Heart left ventricle (tissue), 13 donors: ENCODE results near the gene CRY1.
"Not testable (repeated sequence)": the region's sequence is repeated elsewhere in the genome, so short reads cannot be mapped to it uniquely, and the experiment has no call there.

Source experiments
- CTCF ChIP-seq, 12 donors: fragments of 200-600 bp; sonication (generic) in 4 of 12; IDR thresholded peaks; one replicate each; pipeline versions ENCODE4 v1.5.0 to v1.8.0; 2018 to 2022; ENCODE audit warnings: antibody characterized with exemption in 12 of 12, mild to moderate bottlenecking in 5 of 12
- POLR2A ChIP-seq, 2 donors: fragments of 450-650 bp; IDR thresholded peaks; one replicate each; pipeline ENCODE4 v1.6.1; 2017; ENCODE audit warnings: antibody characterized with exemption in 2 of 2, mild to moderate bottlenecking in 2 of 2, moderate library complexity in 2 of 2
- donor health status: ischemic (EF 13 %, LVEDD 7.1; RV severe dilation, severe dysfunction).
- donor health status: DM: no; HTN: yes; CAD: no.
- donor health status: DM: no; HTN: no; CAD: no.
- donor health status: ischemic (EF 25% LVEDD 6.9; RV normal size, moderate dysfunction).
- donor health status: ischemic (EF 25% LVEDD 5.7; RV mildly dilated, moderate dysfunction).
- donor health status: ischemic (EF 35%, LVEDD 5.7; RV mildly dilated, moderate dysfunction).
- donor health status: nonischemic (EF 11% LVEDD 7.7; RV severe dilation, severe dysfunction).
- donor health status: DM: yes; HTN: yes; CAD: no.
- donor health status: PGD.
- donor health status: ischemic (EF 29% LVEDD 5.4; RV normal size, mild dysfunction).
- donor health status: nonischemic (EF 23%, LVEDD 6.1; RV moderate dilation, normal function).

- TF ChIP-seq CTCF, POLR2A (IDR thresholded peaks at IDR 0.05): not testable (repeated sequence)
Observed at GRCh38 chr12:106996102-106996501, 97.2 kb downstream of the CRY1 start.
